ENCODE data around the gene SP140L.

DNA sequence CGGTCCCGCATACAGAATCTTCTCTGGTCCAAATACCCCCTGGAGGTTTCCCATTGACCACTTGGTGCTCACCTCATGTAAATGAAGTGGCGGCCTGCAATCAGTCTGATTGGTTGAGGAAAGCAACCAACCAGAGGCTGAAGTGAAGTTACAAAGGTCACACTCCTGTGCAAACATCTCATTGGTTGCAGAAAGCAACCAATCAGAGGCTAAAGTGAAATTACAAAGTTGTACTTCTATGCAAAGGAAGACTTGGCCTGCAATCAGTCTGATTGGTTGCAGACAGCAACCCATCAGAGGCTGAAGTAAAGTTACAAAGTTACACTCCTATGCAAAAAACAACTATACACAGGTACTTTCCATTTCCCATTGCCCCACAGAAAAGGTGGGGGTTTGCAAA, 86.5 kb downstream of the SP140L start:
- TF ChIP-seq, protein P1, sequence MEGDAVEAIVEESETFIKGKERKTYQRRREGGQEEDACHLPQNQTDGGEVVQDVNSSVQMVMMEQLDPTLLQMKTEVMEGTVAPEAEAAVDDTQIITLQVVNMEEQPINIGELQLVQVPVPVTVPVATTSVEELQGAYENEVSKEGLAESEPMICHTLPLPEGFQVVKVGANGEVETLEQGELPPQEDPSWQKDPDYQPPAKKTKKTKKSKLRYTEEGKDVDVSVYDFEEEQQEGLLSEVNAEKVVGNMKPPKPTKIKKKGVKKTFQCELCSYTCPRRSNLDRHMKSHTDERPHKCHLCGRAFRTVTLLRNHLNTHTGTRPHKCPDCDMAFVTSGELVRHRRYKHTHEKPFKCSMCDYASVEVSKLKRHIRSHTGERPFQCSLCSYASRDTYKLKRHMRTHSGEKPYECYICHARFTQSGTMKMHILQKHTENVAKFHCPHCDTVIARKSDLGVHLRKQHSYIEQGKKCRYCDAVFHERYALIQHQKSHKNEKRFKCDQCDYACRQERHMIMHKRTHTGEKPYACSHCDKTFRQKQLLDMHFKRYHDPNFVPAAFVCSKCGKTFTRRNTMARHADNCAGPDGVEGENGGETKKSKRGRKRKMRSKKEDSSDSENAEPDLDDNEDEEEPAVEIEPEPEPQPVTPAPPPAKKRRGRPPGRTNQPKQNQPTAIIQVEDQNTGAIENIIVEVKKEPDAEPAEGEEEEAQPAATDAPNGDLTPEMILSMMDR (IDR thresholded peaks at IDR 0.05): no peak
- TF ChIP-seq ZFX (IDR thresholded peaks at IDR 0.05; ENCODE audit: borderline replicate concordance): no peak
